ENCODE measurements around the gene CYYR1.

The CYYR1 gene

GRCh38 chr21:26572702-26573381 is at the start of gene CYYR1:
Gene CYYR1 (minus strand): TSS chr21:26573286. CDS start chr21:26572940, 346 bp downstream.
- H3K27me3 ChIP-seq (ENCODE audit: insufficient read depth, low read depth, severe bottlenecking): no peaks in the 10 kb centered on the region
- H3K36me3 ChIP-seq: no peaks in the 10 kb centered on the region
- H3K9me3 ChIP-seq (ENCODE audit: severe bottlenecking): peaks cover 6% of the 10 kb centered on the region
- no peak for DNase-seq
- H3K27ac ChIP-seq: no peak within 1 kb of the TSS
- no peak within 1 kb of the TSS for H3K4me3 ChIP-seq (ENCODE audit: low read depth, low read length)
- no peak for TF ChIP-seq CTCF (IDR thresholded peaks at IDR 0.05; ENCODE audit: low read depth, low read length)

GRCh38 chr21:26617176-26617575 is 44.1 kb upstream of the CYYR1 start:
- Histone ChIP-seq H3K27ac (no peak overlapping the region), H3K9me3 (ENCODE audit: severe bottlenecking) (no peaks in the 10 kb centered on the region), H3K4me3 (ENCODE audit: low read depth, low read length) (no peak overlapping the region), H3K36me3 (no peaks in the 10 kb centered on the region), H3K27me3 (ENCODE audit: insufficient read depth, low read depth, severe bottlenecking) (peaks cover 3% of the 10 kb centered on the region)
- no peak for TF ChIP-seq CTCF (IDR thresholded peaks at IDR 0.05; ENCODE audit: low read depth, low read length)
- no peak for DNase-seq

- Histone ChIP-seq H3K4me3 (ENCODE audit: low read depth, low read length) (no peak overlapping the region), H3K27ac (no peak overlapping the region), H3K27me3 (ENCODE audit: insufficient read depth, low read depth, severe bottlenecking) (peaks cover 3% of the 10 kb centered on the region), H3K9me3 (ENCODE audit: severe bottlenecking) (no peaks in the 10 kb centered on the region), H3K36me3 (no peaks in the 10 kb centered on the region)
- no peak for DNase-seq
- no peak for TF ChIP-seq CTCF (IDR thresholded peaks at IDR 0.05; ENCODE audit: low read depth, low read length)
Observed at GRCh38 chr21:26614251-26614650, 41.2 kb upstream of the CYYR1 start.

- no peaks in the 10 kb centered on the region for H3K36me3 ChIP-seq
- no peak for TF ChIP-seq CTCF (IDR thresholded peaks at IDR 0.05; ENCODE audit: low read depth, low read length)
- no peaks in the 10 kb centered on the region for H3K27me3 ChIP-seq (ENCODE audit: insufficient read depth, low read depth, severe bottlenecking)
- H3K4me3 ChIP-seq (ENCODE audit: low read depth, low read length): no peak overlapping the region
- H3K9me3 ChIP-seq (ENCODE audit: severe bottlenecking): no peaks in the 10 kb centered on the region
- no peak overlapping the region for H3K27ac ChIP-seq
- no peak for DNase-seq
Observed at GRCh38 chr21:26599261-26599660, 26.2 kb upstream of the CYYR1 start.

GRCh38 chr21:26597981-26598380 is 24.9 kb upstream of the CYYR1 start:
- Histone ChIP-seq H3K27me3 (ENCODE audit: insufficient read depth, low read depth, severe bottlenecking) (no peaks in the 10 kb centered on the region), H3K4me3 (ENCODE audit: low read depth, low read length) (no peak overlapping the region), H3K36me3 (no peaks in the 10 kb centered on the region), H3K27ac (no peak overlapping the region), H3K9me3 (ENCODE audit: severe bottlenecking) (no peaks in the 10 kb centered on the region)
- DNase-seq: no peak
- no peak for TF ChIP-seq CTCF (IDR thresholded peaks at IDR 0.05; ENCODE audit: low read depth, low read length)

GRCh38 chr21:26597031-26597430 is 23.9 kb upstream of the CYYR1 start:
- Histone ChIP-seq H3K27ac (no peak overlapping the region), H3K9me3 (ENCODE audit: severe bottlenecking) (no peaks in the 10 kb centered on the region), H3K4me3 (ENCODE audit: low read depth, low read length) (no peak overlapping the region), H3K36me3 (no peaks in the 10 kb centered on the region), H3K27me3 (ENCODE audit: insufficient read depth, low read depth, severe bottlenecking) (no peaks in the 10 kb centered on the region)
- no peak for DNase-seq
- TF ChIP-seq CTCF (IDR thresholded peaks at IDR 0.05; ENCODE audit: low read depth, low read length): no peak
